OCI-LY7 (cell line): ENCODE measurements around the gene TMEM18. TPM values are rescaled to one million over a fixed set of nuclear protein-coding genes. Genes with fewer than 3 reads are reported as not detected.

Experiments used
- BruUV-seq: library from RNA; stranded (reverse); fragments of 400-500 nt; replicated peaks from 2 replicates; lab custom pipeline; 2021; lab: Mats Ljungman, UMichigan
- CTCF ChIA-PET: fragments of 300-600 bp; sonication (Branson Sonifier 250); formaldehyde crosslinking; loops from one replicate; lab custom pipeline; 2022; ENCODE audit warnings: antibody characterized with exemption; ENCODE audit not compliant: unreplicated experiment; lab: Charles Lee
- POLR2A ChIA-PET: fragments of 300-600 bp; sonication (Branson Sonifier 250); formaldehyde crosslinking; loops from one replicate; lab custom pipeline; 2022; ENCODE audit warnings: antibody characterized with exemption; lab: Charles Lee
- DNase-seq: peaks from one replicate; pipeline ENCODE4 v3.0.0-alpha.2; 2015; ENCODE audit warnings: low spot score
- H2AFZ ChIP-seq: fragments of 200-600 bp; sonication (generic), shearing (Covaris generic); 2 replicates; pipeline ENCODE4 v1.6.1; 2014; ENCODE audit warnings: mild to moderate bottlenecking, antibody characterized with exemption, low read length, moderate library complexity
- H3K27ac ChIP-seq: fragments of 200-600 bp; sonication (generic); 2 replicates; pipeline ENCODE4 v1.5.1; 2014; ENCODE audit warnings: mixed run types, low read depth, mild to moderate bottlenecking, moderate library complexity, low read length, inconsistent platforms; ENCODE audit not compliant: poor library complexity, severe bottlenecking
- H3K36me3 ChIP-seq: fragments of 200-600 bp; sonication (generic); 2 replicates; pipeline ENCODE4 v1.6.1; 2014; ENCODE audit warnings: mild to moderate bottlenecking, antibody characterized with exemption, low read length, moderate library complexity, mixed read lengths; ENCODE audit not compliant: insufficient read depth
- H3K4me1 ChIP-seq: fragments of 200-600 bp; sonication (generic); 2 replicates; pipeline ENCODE4 v1.5.1; 2014; ENCODE audit warnings: mild to moderate bottlenecking, low read length; ENCODE audit not compliant: insufficient read depth, poor library complexity, severe bottlenecking
- H3K4me2 ChIP-seq: fragments of 200-600 bp; sonication (generic); 2 replicates; pipeline ENCODE4 v1.6.1; 2014; ENCODE audit warnings: mild to moderate bottlenecking, low read length
- H3K4me3 ChIP-seq: fragments of 200-600 bp; sonication (generic); 2 replicates; pipeline ENCODE4 v1.5.1; 2014; ENCODE audit warnings: mild to moderate bottlenecking, low read depth, low read length; ENCODE audit not compliant: poor library complexity, severe bottlenecking
- H3K79me2 ChIP-seq: fragments of 200-600 bp; sonication (generic); 2 replicates; pipeline ENCODE4 v1.6.1; 2016; ENCODE audit warnings: low read depth, mild to moderate bottlenecking, low read length, moderate library complexity, mixed read lengths; ENCODE audit not compliant: insufficient read depth
- H3K9me2 ChIP-seq: fragments of 200-600 bp; sonication (generic); 2 replicates; pipeline ENCODE4 v1.6.1; 2016; ENCODE audit warnings: mild to moderate bottlenecking, low read length, mixed read lengths; ENCODE audit not compliant: insufficient read depth
- H3K9me3 ChIP-seq: fragments of 200-600 bp; sonication (generic); 2 replicates; pipeline ENCODE4 v1.6.1; 2014; ENCODE audit warnings: mild to moderate bottlenecking, mixed run types, low read length, mixed read lengths
- H4K20me1 ChIP-seq: fragments of 200-600 bp; sonication (generic); 2 replicates; pipeline ENCODE4 v1.6.1; 2014; ENCODE audit warnings: mild to moderate bottlenecking, antibody characterized with exemption, low read length, moderate library complexity, mixed read lengths; ENCODE audit not compliant: insufficient read depth
- EZH2phosphoT487 ChIP-seq: fragments of 200-600 bp; sonication (generic); IDR thresholded peaks from 2 replicates; pipeline ENCODE4 v1.6.1; 2018; ENCODE audit warnings: low read depth, borderline replicate concordance, mild to moderate bottlenecking, mixed run types, antibody characterized with exemption, low read length, moderate library complexity, mixed read lengths
- intact Hi-C: fragments of 100-400 bp; cut with micrococcal nuclease; formaldehyde crosslinking; loops from one replicate; pipeline ENCODE4 v1.10.0; 2022; ENCODE audit not compliant: unreplicated experiment
- total RNA-seq, 2 experiments: library from RNA; depleted of rRNA in 1 of 2; stranded (reverse); fragments of >200 nt in 1 of 2; shearing (Covaris generic) in 1 of 2; gene quantifications; 2 replicates each; pipeline ENCODE4 v1.2.3, GENCODE V29; 2014 to 2022
- TF ChIP-seq, protein P1 (sequence below): fragments of 200-600 bp; sonication (generic); conservative IDR thresholded peaks from 2 replicates; pipeline ENCODE4 v1.5.1; 2014; ENCODE audit warnings: mild to moderate bottlenecking, antibody characterized with exemption, low read length, moderate library complexity, mixed read lengths

Gene TMEM18
- total RNA-seq, 2 experiments from 2014 or later, result 18.2 to 31.1 TPM

DNA sequence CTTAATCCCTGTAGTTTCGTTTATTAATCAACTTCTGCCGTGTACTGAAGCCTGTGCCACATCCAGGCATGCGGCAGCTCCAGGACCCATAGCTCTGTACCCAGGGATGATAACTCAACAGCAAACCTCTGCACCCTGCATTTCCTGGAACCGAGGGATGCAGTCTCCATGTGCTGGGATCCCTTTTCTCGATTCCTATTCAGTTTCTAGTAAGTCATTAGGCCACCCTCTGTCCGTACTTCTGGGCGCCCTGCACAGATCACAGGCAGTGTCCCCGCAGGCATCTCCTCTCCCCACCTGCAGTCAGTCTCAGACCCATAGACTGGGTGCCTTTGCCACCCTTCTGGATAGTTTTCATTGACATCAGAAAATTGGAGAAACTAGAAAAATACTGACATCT lies 18.8 kb downstream of the TMEM18 start:
- H3K79me2 ChIP-seq, result no peaks in the 10 kb centered on the region
- no peak overlapping the region for H3K4me2 ChIP-seq
- no peaks in the 10 kb centered on the region for H3K9me2 ChIP-seq
- TF ChIP-seq EZH2phosphoT487, result no peak
- TF ChIP-seq, protein P1, sequence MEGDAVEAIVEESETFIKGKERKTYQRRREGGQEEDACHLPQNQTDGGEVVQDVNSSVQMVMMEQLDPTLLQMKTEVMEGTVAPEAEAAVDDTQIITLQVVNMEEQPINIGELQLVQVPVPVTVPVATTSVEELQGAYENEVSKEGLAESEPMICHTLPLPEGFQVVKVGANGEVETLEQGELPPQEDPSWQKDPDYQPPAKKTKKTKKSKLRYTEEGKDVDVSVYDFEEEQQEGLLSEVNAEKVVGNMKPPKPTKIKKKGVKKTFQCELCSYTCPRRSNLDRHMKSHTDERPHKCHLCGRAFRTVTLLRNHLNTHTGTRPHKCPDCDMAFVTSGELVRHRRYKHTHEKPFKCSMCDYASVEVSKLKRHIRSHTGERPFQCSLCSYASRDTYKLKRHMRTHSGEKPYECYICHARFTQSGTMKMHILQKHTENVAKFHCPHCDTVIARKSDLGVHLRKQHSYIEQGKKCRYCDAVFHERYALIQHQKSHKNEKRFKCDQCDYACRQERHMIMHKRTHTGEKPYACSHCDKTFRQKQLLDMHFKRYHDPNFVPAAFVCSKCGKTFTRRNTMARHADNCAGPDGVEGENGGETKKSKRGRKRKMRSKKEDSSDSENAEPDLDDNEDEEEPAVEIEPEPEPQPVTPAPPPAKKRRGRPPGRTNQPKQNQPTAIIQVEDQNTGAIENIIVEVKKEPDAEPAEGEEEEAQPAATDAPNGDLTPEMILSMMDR, result no peak
- H2AFZ ChIP-seq, result no peak overlapping the region
- H4K20me1 ChIP-seq, result no peaks in the 10 kb centered on the region
- CTCF ChIA-PET, result no interaction called here
- POLR2A ChIA-PET, result interaction anchor here (0.7 kb wide), 1 partner anchor 16 kb away, joined by 3 read pairs; no protein-coding TSS in a partner anchor
- peaks cover 4% of the 10 kb centered on the region for H3K36me3 ChIP-seq
- no peak for DNase-seq
- H3K9me3 ChIP-seq, result no peaks in the 10 kb centered on the region
- peaks cover 6% of the 10 kb centered on the region for H3K4me1 ChIP-seq
- H3K27ac ChIP-seq, result no peak overlapping the region
- H3K4me3 ChIP-seq, result no peak overlapping the region
- BruUV-seq, result no TSS peak
- intact Hi-C loops, result no loop called here

DNA sequence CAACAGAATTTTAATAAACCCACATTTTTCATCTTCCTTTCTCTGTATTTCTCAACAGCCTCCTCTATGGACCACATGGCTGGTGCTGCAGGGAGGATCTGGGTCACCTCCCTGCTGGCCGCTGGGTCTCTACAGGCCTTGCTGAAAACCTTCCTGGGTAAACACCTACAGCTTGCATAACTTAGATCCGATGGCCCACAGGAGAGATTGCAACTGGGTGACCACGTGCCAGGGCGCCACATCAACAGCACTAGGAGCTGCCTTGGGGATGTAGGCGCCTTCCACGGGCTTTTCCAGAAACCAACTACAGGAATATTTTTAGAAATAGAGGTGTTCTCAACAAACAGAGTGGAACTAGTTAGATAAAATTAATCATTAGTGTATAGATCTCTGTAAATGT lies 19.4 kb downstream of the TMEM18 start:
- ChIA-PET CTCF (no interaction called here), POLR2A (interaction anchor here (0.7 kb wide), 1 partner anchor 16 kb away, joined by 3 read pairs; no protein-coding TSS in a partner anchor)
- H3K27ac ChIP-seq, result no peak overlapping the region
- no peak overlapping the region for H2AFZ ChIP-seq
- TF ChIP-seq EZH2phosphoT487, result no peak
- TF ChIP-seq, protein P1, result no peak
- intact Hi-C loops, result no loop called here
- no peaks in the 10 kb centered on the region for H3K79me2 ChIP-seq
- peaks cover 6% of the 10 kb centered on the region for H3K4me1 ChIP-seq
- no peaks in the 10 kb centered on the region for H3K36me3 ChIP-seq
- H4K20me1 ChIP-seq, result no peaks in the 10 kb centered on the region
- no TSS peak for BruUV-seq
- H3K4me2 ChIP-seq, result no peak overlapping the region
- H3K9me3 ChIP-seq, result no peaks in the 10 kb centered on the region
- H3K4me3 ChIP-seq, result no peak overlapping the region
- H3K9me2 ChIP-seq, result no peaks in the 10 kb centered on the region
- no peak for DNase-seq

DNA sequence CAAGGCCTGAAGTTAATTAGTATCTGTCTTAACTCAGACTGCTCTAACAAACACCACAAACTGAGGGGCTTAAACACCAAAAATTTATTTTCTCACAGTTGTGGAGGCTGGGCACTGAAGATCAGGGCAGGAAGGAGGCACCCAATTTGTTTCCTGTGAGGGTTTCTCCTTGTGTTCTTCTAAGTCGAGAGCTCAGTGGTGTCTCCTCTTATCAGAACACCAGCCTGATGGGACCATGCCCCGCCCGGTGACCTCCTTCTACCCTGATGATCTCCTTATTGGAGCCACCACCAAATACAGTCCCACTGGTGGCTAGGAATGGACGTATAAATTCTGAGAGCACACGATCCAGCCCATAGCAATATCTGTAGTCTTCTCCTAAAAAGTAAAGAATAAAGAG lies 20.5 kb downstream of the TMEM18 start:
- ChIA-PET POLR2A (interaction anchor here (0.9 kb wide), 1 partner anchor 29 kb away, joined by 3 read pairs; no protein-coding TSS in a partner anchor), CTCF (no interaction called here)

More for the DNA sequence above, 20.5 kb downstream of the TMEM18 start:
- intact Hi-C loops, result no loop called here
- Histone ChIP-seq H2AFZ (no peak overlapping the region), H3K4me2 (no peak overlapping the region), H3K9me3 (no peaks in the 10 kb centered on the region), H3K27ac (no peak overlapping the region), H3K4me3 (no peak overlapping the region), H4K20me1 (no peaks in the 10 kb centered on the region), H3K79me2 (no peaks in the 10 kb centered on the region), H3K36me3 (no peaks in the 10 kb centered on the region), H3K9me2 (no peaks in the 10 kb centered on the region), H3K4me1 (no peaks in the 10 kb centered on the region)
- DNase-seq, result no peak
- TF ChIP-seq, protein P1, result no peak
- TF ChIP-seq EZH2phosphoT487, result no peak
- no TSS peak for BruUV-seq
